HL-60/S4 (cell line): ENCODE data around the gene SLC12A8.

Source experiments
- in situ Hi-C: fragments of 300-500 bp; cut with MboI; formaldehyde crosslinking; loops from 2 replicates; pipeline ENCODE4 v1.14.3; 2022; ENCODE audit warnings: low sequenced_read_pairs

The SLC12A8 gene

GRCh38 chr3:125058529-125058928, 154.0 kb downstream of the SLC12A8 start:
- in situ Hi-C loops, result no loop called here

GRCh38 chr3:125057186-125057850, 155.2 kb downstream of the SLC12A8 start:
- in situ Hi-C loops, result no loop called here

GRCh38 chr3:125055913-125056745, 156.4 kb downstream of the SLC12A8 start, which contains the start of gene HEG1:
Gene HEG1, minus strand, starts transcription at chr3:125055997. Its CDS starts 107 bp downstream, at chr3:125055890.
- in situ Hi-C loops, result no loop called here

GRCh38 chr3:125055331-125055912, 157.1 kb downstream of the SLC12A8 start:
- in situ Hi-C loops, result no loop called here

- in situ Hi-C loops, result no loop called here
Observed at GRCh38 chr3:125054449-125055329, 157.9 kb downstream of the SLC12A8 start.

- in situ Hi-C loops, result no loop called here
Observed at GRCh38 chr3:125054062-125054448, 158.5 kb downstream of the SLC12A8 start.

GRCh38 chr3:125053304-125053699, 159.2 kb downstream of the SLC12A8 start:
- in situ Hi-C loops, result no loop called here

GRCh38 chr3:125052624-125053303, 159.8 kb downstream of the SLC12A8 start:
- in situ Hi-C loops, result no loop called here

- in situ Hi-C loops, result no loop called here
Observed at GRCh38 chr3:125051715-125052581, 160.6 kb downstream of the SLC12A8 start.

GRCh38 chr3:125051205-125051604, 161.3 kb downstream of the SLC12A8 start:
- in situ Hi-C loops, result no loop called here

GRCh38 chr3:125050488-125051090, 162.0 kb downstream of the SLC12A8 start:
- in situ Hi-C loops, result no loop called here

- in situ Hi-C loops, result no loop called here
Observed at GRCh38 chr3:125048282-125048681, 164.3 kb downstream of the SLC12A8 start.

- in situ Hi-C loops, result no loop called here
Observed at GRCh38 chr3:125045965-125046364, 166.6 kb downstream of the SLC12A8 start.

- in situ Hi-C loops, result no loop called here
Observed at GRCh38 chr3:125045194-125045593, 167.4 kb downstream of the SLC12A8 start.

- in situ Hi-C loops, result no loop called here
Observed at GRCh38 chr3:125043599-125044151, 168.9 kb downstream of the SLC12A8 start.

- in situ Hi-C loops, result no loop called here
Observed at GRCh38 chr3:125042725-125043406, 169.7 kb downstream of the SLC12A8 start.

GRCh38 chr3:125039131-125040100, 173.1 kb downstream of the SLC12A8 start:
- in situ Hi-C loops, result no loop called here
